ENCODE results near the gene SAP30BP. TPM values are rescaled to one million over a fixed set of nuclear protein-coding genes. Genes with fewer than 3 reads are reported as not detected.

SAP30BP gene
- total and polyA plus RNA-seq, 2 donors (not counting 1 experiment from before 2014, with no cell fraction given): 143 to 148 TPM

GRCh38 chr17:75698659-75699058 lies 31.5 kb downstream of the SAP30BP start:
- no peak overlapping the region for H3K27ac ChIP-seq (ENCODE audit: low read length in 2 of 2)
- Mint-ChIP-seq H3K4me3 (no peak overlapping the region), H3K27me3 (no peaks in the 10 kb centered on the region), H3K9me3 (ENCODE audit: insufficient read depth) (no peaks in the 10 kb centered on the region), H3K27ac (no peak overlapping the region), H3K4me1 (no peaks in the 10 kb centered on the region)
- DNase-seq: no peak
- TF ChIP-seq CTCF (IDR thresholded peaks at IDR 0.05): no peak
- no peak for TF ChIP-seq EZH2 (IDR thresholded peaks at IDR 0.05; ENCODE audit: borderline replicate concordance, insufficient read depth, low read depth, low read length, poor library complexity, severe bottlenecking)
- H3K79me2 ChIP-seq (ENCODE audit: control insufficient read depth, insufficient read depth, low read length): peaks cover 44% of the 10 kb centered on the region
- POLR2A ChIA-PET: no interaction called here
- no peaks in the 10 kb centered on the region for H3K9me3 ChIP-seq (ENCODE audit: control extremely low read depth in 1 of 3, control insufficient read depth in 2 of 3, insufficient read depth in 1 of 3, low read length in 2 of 3)
- H3K4me3 ChIP-seq (ENCODE audit: control extremely low read depth in 1 of 5, extremely low read depth in 1 of 5, insufficient read depth in 1 of 5, low read depth in 2 of 5, low read length in 4 of 5): no peak overlapping the region
- no peaks in the 10 kb centered on the region for H3K27me3 ChIP-seq (replicated peaks in 1 of 4; ENCODE audit: control extremely low read depth in 1 of 4, control insufficient read depth in 3 of 4, insufficient read depth in 4 of 4, low read length in 3 of 4)
- no peak overlapping the region for H3K9ac ChIP-seq (ENCODE audit: low read length)
- intact Hi-C loops (cut with micrococcal nuclease): no loop called here
- H3K36me3 ChIP-seq (replicated peaks in 1 of 2; ENCODE audit: control extremely low read depth in 1 of 2, control insufficient read depth in 1 of 2, extremely low read depth in 1 of 2, insufficient read depth in 2 of 2, low read length in 1 of 2): peaks cover 7 to 89% of the 10 kb centered on the region in 2 experiments
- no peak overlapping the region for H2AFZ ChIP-seq (ENCODE audit: insufficient read depth, low read depth, low read length, poor library complexity, severe bottlenecking)
- no peak for ATAC-seq (ENCODE audit: low read depth)
- peaks cover 48% of the 10 kb centered on the region for H4K20me1 ChIP-seq (ENCODE audit: control insufficient read depth, insufficient read depth, low read length, poor library complexity, severe bottlenecking)
- CTCF ChIA-PET: interaction anchor here (1.0 to 1.3 kb wide), 3 partner anchors 22 to 51 kb away, joined by 3 to 6 read pairs (median 6); no protein-coding TSS in a partner anchor
- H3K4me2 ChIP-seq (replicated peaks; ENCODE audit: low read depth, low read length, poor library complexity, severe bottlenecking): no peak overlapping the region
- 100% methylated on average over 2 of the region's 3 CpGs for WGBS (ENCODE audit: insufficient coverage)
- no peaks in the 10 kb centered on the region for H3K4me1 ChIP-seq (ENCODE audit: control insufficient read depth in 2 of 2, insufficient read depth in 2 of 2, low read length in 2 of 2)

GRCh38 chr17:75701288-75701687 lies 34.1 kb downstream of the SAP30BP start:
- Histone ChIP-seq H3K4me2 (replicated peaks; ENCODE audit: low read depth, low read length, poor library complexity, severe bottlenecking) (no peak overlapping the region), H3K9me3 (ENCODE audit: control extremely low read depth in 1 of 3, control insufficient read depth in 2 of 3, insufficient read depth in 1 of 3, low read length in 2 of 3) (no peaks in the 10 kb centered on the region), H3K9ac (ENCODE audit: low read length) (no peak overlapping the region), H4K20me1 (ENCODE audit: control insufficient read depth, insufficient read depth, low read length, poor library complexity, severe bottlenecking) (peaks cover 21% of the 10 kb centered on the region), H3K27me3 (replicated peaks in 1 of 4; ENCODE audit: control extremely low read depth in 1 of 4, control insufficient read depth in 3 of 4, insufficient read depth in 4 of 4, low read length in 3 of 4) (no peaks in the 10 kb centered on the region), H3K36me3 (replicated peaks in 1 of 2; ENCODE audit: control extremely low read depth in 1 of 2, control insufficient read depth in 1 of 2, extremely low read depth in 1 of 2, insufficient read depth in 2 of 2, low read length in 1 of 2) (peaks cover 0 to 88% of the 10 kb centered on the region in 2 experiments), H3K4me1 (ENCODE audit: control insufficient read depth in 2 of 2, insufficient read depth in 2 of 2, low read length in 2 of 2) (no peaks in the 10 kb centered on the region), H3K79me2 (ENCODE audit: control insufficient read depth, insufficient read depth, low read length) (peaks cover 20% of the 10 kb centered on the region), H3K4me3 (ENCODE audit: control extremely low read depth in 1 of 5, extremely low read depth in 1 of 5, insufficient read depth in 1 of 5, low read depth in 2 of 5, low read length in 4 of 5) (no peak overlapping the region), H2AFZ (ENCODE audit: insufficient read depth, low read depth, low read length, poor library complexity, severe bottlenecking) (no peak overlapping the region), H3K27ac (ENCODE audit: low read length in 2 of 2) (no peak overlapping the region)
- H3K9me3 Mint-ChIP-seq (ENCODE audit: insufficient read depth): no peaks in the 10 kb centered on the region
- 100% methylated on average over 5 of the region's 10 CpGs for WGBS (ENCODE audit: insufficient coverage)
- no peak overlapping the region for H3K4me3 Mint-ChIP-seq
- H3K4me1 Mint-ChIP-seq: no peaks in the 10 kb centered on the region
- no peaks in the 10 kb centered on the region for H3K27me3 Mint-ChIP-seq
- ChIA-PET CTCF (no interaction called here), POLR2A (no interaction called here)
- ATAC-seq (ENCODE audit: low read depth) (no peak), DNase-seq (no peak)
- intact Hi-C loops (cut with micrococcal nuclease): no loop called here
- H3K27ac Mint-ChIP-seq: no peak overlapping the region
- TF ChIP-seq CTCF (IDR thresholded peaks at IDR 0.05): no peak
- TF ChIP-seq EZH2 (IDR thresholded peaks at IDR 0.05; ENCODE audit: borderline replicate concordance, insufficient read depth, low read depth, low read length, poor library complexity, severe bottlenecking): no peak
